Mucosa of rectum (tissue), 2 donors: ENCODE data around the gene FZD2.
A peak's percentile ranks its signal among the peaks of the same experiment; 100 is the strongest.

Experiments used
- H3K27ac ChIP-seq, 2 donors: one replicate each; pipeline ENCODE4 v1.7.0; 2013; ENCODE audit warnings: inconsistent platforms in 2 of 2, low read depth in 2 of 2, low read length in 2 of 2
- H3K27me3 ChIP-seq, 2 donors: one replicate each; pipeline ENCODE4 v1.7.0; 2013; ENCODE audit warnings: low read length in 2 of 2; ENCODE audit not compliant: control insufficient read depth in 2 of 2, insufficient read depth in 2 of 2
- H3K36me3 ChIP-seq, 2 donors: one replicate each; pipeline ENCODE4 v1.7.0; 2013; ENCODE audit warnings: low read length in 2 of 2; ENCODE audit not compliant: control insufficient read depth in 2 of 2, insufficient read depth in 2 of 2
- H3K4me1 ChIP-seq, 2 donors: one replicate each; pipeline ENCODE4 v1.7.0; 2013; ENCODE audit warnings: low read length in 2 of 2, mild to moderate bottlenecking in 1 of 2; ENCODE audit not compliant: control insufficient read depth in 2 of 2, insufficient read depth in 2 of 2
- H3K4me3 ChIP-seq, 2 donors: one replicate each; pipeline ENCODE4 v1.7.0; 2013; ENCODE audit warnings: low read length in 2 of 2
- H3K9ac ChIP-seq, 2 donors: one replicate each; pipeline ENCODE4 v1.7.0; 2013; ENCODE audit warnings: low read length in 2 of 2, low read depth in 1 of 2, mild to moderate bottlenecking in 1 of 2
- H3K9me3 ChIP-seq, 2 donors: one replicate each; pipeline ENCODE4 v1.7.0; 2013; ENCODE audit warnings: low read length in 2 of 2; ENCODE audit not compliant: control insufficient read depth in 2 of 2
- donor health status: healthy.
- donor health status: Normal muscosa, but diverticular disease.

Gene FZD2

GRCh38 chr17:44546671-44547606, 10.3 kb upstream of the FZD2 start:
- Histone ChIP-seq H3K36me3 (no peaks in the 10 kb centered on the region), H3K9me3 (no peaks in the 10 kb centered on the region), H3K4me1 (no peaks in the 10 kb centered on the region), H3K27ac (peak overlapping the region in 1 of 2 donors; percentile 23), H3K4me3 (no peak overlapping the region), H3K9ac (no peak overlapping the region), H3K27me3 (peaks cover 3 to 4% of the 10 kb centered on the region in 2 donors)

- Histone ChIP-seq H3K9ac (no peak overlapping the region), H3K9me3 (no peaks in the 10 kb centered on the region), H3K27ac (peak overlapping the region in 1 of 2 donors; percentile 23), H3K27me3 (peaks cover 3 to 4% of the 10 kb centered on the region in 2 donors), H3K4me1 (no peaks in the 10 kb centered on the region), H3K4me3 (no peak overlapping the region), H3K36me3 (no peaks in the 10 kb centered on the region)
These were observed 9.5 kb upstream of the FZD2 start for GRCh38 chr17:44547625-44548267.

DNA sequence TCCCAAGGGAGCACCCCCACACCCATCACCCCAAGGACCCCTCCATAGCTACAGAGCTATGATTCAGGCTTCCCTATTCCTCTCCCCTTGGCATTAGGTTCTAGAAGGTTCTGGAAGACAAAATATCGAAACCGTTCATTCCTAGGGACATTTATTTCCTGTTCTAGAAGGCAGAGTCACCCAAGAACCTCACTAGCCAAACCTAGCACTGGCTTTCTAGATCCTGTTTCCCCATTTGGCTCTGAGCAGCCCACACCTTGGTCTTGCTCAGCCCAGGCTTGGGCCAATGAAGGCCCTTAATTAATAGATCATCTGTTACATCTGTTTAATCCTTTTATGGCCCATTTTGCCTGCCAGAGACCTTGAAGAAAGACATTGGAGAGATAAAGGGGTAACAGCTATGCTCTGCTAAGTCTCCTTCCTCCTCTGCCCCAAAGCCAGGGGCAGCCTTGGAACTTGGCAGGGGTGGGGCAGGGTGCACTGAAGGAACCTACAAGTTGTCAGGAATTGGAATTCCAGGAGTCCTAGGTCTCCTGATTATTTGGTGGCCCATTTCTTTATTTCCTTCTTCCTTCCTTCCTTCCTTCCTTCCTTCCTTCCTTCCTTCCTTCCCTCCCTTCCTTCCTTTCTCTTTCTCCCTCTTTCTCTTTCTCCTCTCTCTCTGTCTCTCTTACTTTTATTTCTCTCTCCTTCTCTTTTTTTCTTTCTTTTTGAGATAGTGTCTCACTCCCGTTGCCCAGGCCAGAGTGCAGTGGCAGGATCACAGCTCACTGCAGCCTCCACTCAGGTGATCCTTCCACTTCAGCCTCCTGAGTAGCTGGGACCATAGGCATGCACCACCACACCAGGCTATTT, 8.7 kb upstream of the FZD2 start:
- Histone ChIP-seq H3K4me1 (no peaks in the 10 kb centered on the region), H3K4me3 (no peak overlapping the region), H3K27me3 (peaks cover 3 to 4% of the 10 kb centered on the region in 2 donors), H3K36me3 (no peaks in the 10 kb centered on the region), H3K9me3 (no peaks in the 10 kb centered on the region), H3K9ac (no peak overlapping the region), H3K27ac (peak overlapping the region in 1 of 2 donors; percentile 16)

DNA sequence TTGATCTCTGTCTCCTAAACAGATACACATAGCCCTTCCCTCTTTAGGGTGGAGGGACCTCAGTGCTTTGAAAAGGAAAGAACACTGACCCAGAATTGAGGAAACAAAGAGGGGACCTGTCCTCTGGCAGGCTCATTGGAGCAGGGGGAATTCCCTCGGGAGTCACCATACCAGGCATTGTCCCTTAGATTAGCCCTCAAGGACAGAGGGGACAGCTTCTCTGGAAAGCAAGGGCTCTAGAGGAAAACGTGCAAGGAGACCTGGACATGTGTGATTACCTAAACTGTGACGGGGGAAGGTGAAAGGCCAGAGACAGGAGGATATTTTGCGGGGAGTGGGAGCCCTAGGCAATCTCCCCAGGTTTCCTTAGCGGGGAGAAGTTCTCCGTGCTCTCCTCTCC, 7.6 kb upstream of the FZD2 start:
- Histone ChIP-seq H3K27me3 (peaks cover 0 to 4% of the 10 kb centered on the region in 2 donors), H3K9me3 (no peaks in the 10 kb centered on the region), H3K36me3 (no peaks in the 10 kb centered on the region), H3K27ac (no peak overlapping the region), H3K4me1 (no peaks in the 10 kb centered on the region), H3K4me3 (no peak overlapping the region), H3K9ac (no peak overlapping the region)

DNA sequence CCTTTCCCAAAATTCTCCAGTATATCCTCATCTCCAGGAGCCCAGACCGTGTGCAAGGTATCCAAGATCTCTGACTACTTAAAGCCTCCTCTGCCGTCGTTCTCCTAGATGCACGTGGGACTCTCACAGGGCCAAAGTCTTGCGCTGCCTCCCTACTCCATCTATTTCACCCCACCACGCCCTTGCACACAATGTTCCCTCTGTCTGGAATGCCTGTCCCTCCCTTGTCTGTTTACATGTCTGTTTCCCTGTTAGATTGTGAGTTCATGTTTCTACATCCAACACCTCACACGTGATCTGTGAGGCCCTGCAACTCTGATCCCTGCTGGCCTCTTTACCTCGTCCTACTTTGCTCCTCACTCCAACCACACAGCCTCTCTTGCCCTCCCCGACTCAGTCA, 4.9 kb upstream of the FZD2 start:
- Histone ChIP-seq H3K9ac (no peak overlapping the region), H3K4me1 (peaks cover 7 to 8% of the 10 kb centered on the region in 2 donors), H3K4me3 (no peak overlapping the region), H3K27me3 (peaks cover 10 to 14% of the 10 kb centered on the region in 2 donors), H3K27ac (no peak overlapping the region), H3K36me3 (no peaks in the 10 kb centered on the region), H3K9me3 (no peaks in the 10 kb centered on the region)

- Histone ChIP-seq H3K36me3 (no peaks in the 10 kb centered on the region), H3K27me3 (peaks cover 16 to 25% of the 10 kb centered on the region in 2 donors), H3K9ac (no peak overlapping the region), H3K4me1 (peaks cover 8 to 10% of the 10 kb centered on the region in 2 donors), H3K4me3 (no peak overlapping the region), H3K9me3 (no peaks in the 10 kb centered on the region), H3K27ac (no peak overlapping the region)
These were observed 2.2 kb upstream of the FZD2 start for GRCh38 chr17:44555099-44555498.

GRCh38 chr17:44556166-44556831, 985 bp upstream of the FZD2 start:
- peak overlapping the region; percentile 47 to 62 for H3K9ac ChIP-seq
- H3K27ac ChIP-seq: peak overlapping the region; percentile 65 to 68
- peaks cover 8 to 10% of the 10 kb centered on the region in 2 donors for H3K4me1 ChIP-seq
- no peaks in the 10 kb centered on the region for H3K36me3 ChIP-seq
- peaks cover 16 to 25% of the 10 kb centered on the region in 2 donors for H3K27me3 ChIP-seq
- H3K4me3 ChIP-seq: peak overlapping the region; percentile 67 to 74
- H3K9me3 ChIP-seq: no peaks in the 10 kb centered on the region

DNA sequence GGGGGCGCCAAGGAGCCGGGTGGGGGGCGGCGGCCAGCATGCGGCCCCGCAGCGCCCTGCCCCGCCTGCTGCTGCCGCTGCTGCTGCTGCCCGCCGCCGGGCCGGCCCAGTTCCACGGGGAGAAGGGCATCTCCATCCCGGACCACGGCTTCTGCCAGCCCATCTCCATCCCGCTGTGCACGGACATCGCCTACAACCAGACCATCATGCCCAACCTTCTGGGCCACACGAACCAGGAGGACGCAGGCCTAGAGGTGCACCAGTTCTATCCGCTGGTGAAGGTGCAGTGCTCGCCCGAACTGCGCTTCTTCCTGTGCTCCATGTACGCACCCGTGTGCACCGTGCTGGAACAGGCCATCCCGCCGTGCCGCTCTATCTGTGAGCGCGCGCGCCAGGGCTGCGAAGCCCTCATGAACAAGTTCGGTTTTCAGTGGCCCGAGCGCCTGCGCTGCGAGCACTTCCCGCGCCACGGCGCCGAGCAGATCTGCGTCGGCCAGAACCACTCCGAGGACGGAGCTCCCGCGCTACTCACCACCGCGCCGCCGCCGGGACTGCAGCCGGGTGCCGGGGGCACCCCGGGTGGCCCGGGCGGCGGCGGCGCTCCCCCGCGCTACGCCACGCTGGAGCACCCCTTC, 484 bp downstream of the FZD2 start:
- Histone ChIP-seq H3K27me3 (peaks cover 16 to 29% of the 10 kb centered on the region in 2 donors), H3K27ac (peak overlapping the region in 1 of 2 donors; percentile 23), H3K9ac (no peak overlapping the region), H3K36me3 (no peaks in the 10 kb centered on the region), H3K9me3 (no peaks in the 10 kb centered on the region), H3K4me1 (peaks cover 8 to 10% of the 10 kb centered on the region in 2 donors), H3K4me3 (peak overlapping the region; percentile 60 to 69)

- Histone ChIP-seq H3K9me3 (no peaks in the 10 kb centered on the region), H3K27me3 (peaks cover 16 to 29% of the 10 kb centered on the region in 2 donors), H3K27ac (no peak overlapping the region), H3K9ac (no peak overlapping the region), H3K36me3 (no peaks in the 10 kb centered on the region), H3K4me1 (peaks cover 8 to 10% of the 10 kb centered on the region in 2 donors), H3K4me3 (peak overlapping the region in 1 of 2 donors; percentile 69)
These were observed 1.0 kb downstream of the FZD2 start for GRCh38 chr17:44558334-44558709.
